ENCODE data around the gene PABPN1L.

- TF ChIP-seq CTCF (IDR thresholded peaks at IDR 0.05) = no peak
- TF ChIP-seq ZFX (IDR thresholded peaks at IDR 0.05; ENCODE audit: borderline replicate concordance) = no peak
Observed at GRCh38 chr16:88915639-88916327, 49.3 kb upstream of the PABPN1L start.
